D341Med (cell line): ENCODE measurements around the gene CFTR.
A peak's percentile ranks its signal among the peaks of the same experiment; 100 is the strongest.
"Not testable (repeated sequence)": the region's sequence is repeated elsewhere in the genome, so short reads cannot be mapped to it uniquely, and the experiment has no call there.

Source experiments
- DNase-seq: peaks from one replicate; pipeline ENCODE4 v3.0.0; 2012; ENCODE audit warnings: low spot score

The CFTR gene

DNA sequence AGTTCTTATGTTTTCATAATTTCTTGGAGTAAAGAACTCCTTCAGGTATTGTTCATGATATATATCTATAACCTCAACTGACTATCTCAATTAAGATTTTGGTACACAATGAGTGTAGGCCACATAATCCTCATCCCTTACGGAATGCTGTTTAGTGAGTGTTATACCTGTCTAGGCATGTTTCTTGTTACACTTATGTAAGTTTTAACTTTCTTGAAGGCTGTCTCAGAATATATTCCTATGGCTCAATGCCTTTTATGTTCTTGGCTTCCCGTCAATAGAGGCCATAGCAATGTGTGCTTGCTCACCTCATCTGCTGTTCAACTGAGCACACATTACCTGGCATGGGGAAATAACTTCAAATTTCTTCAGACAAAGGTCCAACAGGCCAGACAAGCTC is 208.3 kb downstream of the CFTR start:
- DNase-seq, result no peak

- DNase-seq, result no peak
Measured at GRCh38 chr7:117689406-117689805, 209.6 kb downstream of the CFTR start.

DNA sequence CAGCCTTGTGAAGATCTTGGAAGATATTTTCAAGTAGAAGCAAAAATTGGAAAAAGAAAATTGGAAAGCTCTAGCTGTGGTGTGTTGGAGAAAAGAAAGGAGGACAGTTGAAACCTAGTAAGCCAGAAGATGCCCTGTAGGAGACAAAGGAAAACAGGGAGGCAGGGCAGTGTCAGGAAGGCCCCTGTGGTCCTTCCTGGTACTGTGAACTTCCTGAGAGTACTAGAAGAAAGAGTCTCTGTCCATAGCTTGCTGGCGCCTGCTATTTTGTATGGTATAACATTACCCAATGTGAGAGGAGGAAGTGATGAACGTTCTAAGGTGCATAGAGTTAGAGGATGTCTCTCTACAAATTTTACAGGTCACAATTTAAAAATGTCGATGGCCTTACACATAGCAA is 210.3 kb downstream of the CFTR start:
- no peak for DNase-seq

DNA sequence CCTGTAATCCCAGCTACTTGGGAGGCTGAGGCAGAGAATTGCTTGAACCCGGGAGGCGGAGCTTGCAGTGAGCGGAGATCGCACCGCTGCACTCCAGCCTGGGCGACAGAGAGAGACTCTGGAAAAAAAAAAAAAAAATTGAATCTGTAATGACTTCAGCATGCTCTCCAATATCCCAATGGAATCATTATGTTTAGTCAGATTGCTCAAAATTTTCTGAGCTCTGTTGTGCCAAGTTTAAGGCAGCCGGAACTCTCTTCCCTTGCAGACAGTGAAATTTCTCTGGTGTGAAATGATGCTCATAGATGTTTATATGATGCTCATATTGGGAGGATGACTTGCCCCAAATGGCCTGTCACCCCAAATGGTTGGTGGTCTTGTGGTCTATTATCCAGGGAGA is 212.5 kb downstream of the CFTR start:
- no peak for DNase-seq

- DNase-seq, result no peak
Measured at GRCh38 chr7:117698018-117698417, 218.2 kb downstream of the CFTR start.

DNA sequence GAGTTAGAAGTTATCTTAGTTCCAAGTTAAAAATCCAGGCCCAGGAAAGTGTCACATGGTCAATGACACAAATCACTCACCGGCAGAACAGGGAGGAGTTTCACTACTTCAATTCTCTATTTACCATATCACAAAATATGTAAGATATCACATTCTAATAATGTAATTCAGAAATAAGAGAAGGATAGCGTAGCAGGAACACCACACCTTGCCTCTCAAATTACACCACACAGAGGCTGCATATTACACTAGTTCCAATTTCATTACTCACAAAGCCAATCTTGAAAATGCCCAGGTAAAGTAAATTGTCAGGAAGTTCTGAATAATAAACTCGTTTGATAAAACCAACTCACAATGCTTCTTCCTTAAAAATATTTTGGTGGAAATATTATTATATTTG is 224.2 kb downstream of the CFTR start:
- DNase-seq, result no peak

DNA sequence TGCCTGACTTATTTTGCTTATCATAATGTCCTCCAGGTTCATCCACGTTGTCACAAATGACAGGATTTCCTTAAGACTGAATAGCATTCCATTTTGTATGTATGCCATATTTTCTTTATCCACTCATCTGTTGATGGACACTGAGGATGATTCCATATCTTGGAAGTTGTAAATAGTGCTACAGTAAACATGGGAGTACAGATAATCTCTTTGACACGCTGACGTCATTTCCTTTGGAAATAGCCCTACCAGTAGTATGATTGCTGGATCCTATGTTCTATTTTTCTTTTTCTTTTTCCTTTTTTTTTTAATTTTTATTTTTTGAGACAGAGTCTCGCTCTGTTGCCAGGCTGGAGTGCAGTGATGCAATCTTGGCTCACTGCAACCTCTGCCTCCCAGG is 225.8 kb downstream of the CFTR start:
- DNase-seq, result no peak

- DNase-seq, result no peak
Measured at GRCh38 chr7:117706210-117706609, 226.4 kb downstream of the CFTR start.

DNA sequence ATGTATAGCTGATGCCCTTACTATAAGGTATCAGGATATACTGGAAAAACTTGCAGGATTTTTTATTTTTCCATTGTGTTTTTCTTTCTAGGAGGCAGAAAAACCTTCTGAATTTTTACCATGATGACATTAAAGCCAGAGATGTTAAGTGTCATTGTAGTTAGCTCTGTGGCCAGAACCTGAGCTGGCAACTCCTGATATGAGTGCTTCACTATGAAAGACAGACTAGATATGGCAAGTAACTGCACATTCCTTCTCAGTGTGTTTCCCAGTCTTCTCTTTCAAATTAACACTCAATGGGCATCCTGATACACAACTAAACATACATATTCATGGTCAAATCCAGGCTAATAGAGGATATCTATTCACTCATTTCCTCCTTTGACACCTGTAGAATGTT is 227.3 kb downstream of the CFTR start:
- no peak for DNase-seq

DNA sequence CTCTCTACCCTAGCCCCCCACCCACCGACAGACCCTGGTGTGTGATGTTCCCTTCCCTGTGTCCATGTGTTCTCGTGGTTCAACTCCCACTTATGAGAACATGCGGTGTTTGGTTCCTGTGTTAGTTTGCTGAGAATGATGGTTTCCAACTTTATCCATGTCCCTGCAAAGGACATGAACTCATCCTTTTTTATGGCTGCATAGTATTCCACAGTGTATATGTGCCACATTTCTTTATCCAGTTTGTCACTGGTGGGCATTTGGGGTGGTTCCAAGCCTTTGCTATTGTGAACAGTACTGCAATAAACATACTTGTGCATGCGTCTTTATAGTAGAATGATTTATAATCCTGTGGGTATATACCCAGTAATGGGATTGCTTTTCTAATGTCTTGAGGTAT is 228.3 kb downstream of the CFTR start:
- not testable (repeated sequence) for DNase-seq

- no peak for DNase-seq
Measured at GRCh38 chr7:117711556-117711955, 231.7 kb downstream of the CFTR start.

DNA sequence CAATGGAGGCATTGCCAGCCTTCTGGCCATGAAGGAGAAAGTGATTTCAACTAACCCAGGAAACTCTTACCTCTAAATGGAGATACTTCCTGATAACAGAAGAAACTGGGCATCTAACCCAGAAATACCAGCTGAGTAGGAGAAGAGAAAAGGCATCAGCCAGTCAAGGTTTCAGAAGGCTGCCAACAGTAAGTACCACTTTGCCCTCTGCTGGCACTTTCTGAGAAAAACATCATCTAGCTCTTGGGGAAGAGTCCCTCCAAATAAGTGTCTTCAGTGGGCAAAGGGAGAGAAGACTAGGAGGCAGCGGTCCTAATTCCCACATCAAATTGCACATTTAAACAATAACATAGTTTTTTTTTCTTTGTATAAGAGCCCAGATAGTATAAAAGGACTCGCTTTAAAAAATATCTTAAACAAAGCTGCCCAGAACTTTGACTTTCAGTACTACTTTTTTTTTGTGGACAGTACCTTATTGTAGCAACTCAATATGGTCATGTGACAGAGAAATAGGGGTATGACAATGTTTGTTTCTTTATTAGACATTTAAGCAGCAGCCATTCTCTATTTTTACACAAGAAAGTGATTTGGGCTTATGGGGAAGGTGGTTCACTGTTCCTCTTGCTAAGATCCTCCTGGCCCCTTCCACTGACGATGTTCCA is 236.1 kb downstream of the CFTR start:
- peak; percentile 36 for DNase-seq

DNA sequence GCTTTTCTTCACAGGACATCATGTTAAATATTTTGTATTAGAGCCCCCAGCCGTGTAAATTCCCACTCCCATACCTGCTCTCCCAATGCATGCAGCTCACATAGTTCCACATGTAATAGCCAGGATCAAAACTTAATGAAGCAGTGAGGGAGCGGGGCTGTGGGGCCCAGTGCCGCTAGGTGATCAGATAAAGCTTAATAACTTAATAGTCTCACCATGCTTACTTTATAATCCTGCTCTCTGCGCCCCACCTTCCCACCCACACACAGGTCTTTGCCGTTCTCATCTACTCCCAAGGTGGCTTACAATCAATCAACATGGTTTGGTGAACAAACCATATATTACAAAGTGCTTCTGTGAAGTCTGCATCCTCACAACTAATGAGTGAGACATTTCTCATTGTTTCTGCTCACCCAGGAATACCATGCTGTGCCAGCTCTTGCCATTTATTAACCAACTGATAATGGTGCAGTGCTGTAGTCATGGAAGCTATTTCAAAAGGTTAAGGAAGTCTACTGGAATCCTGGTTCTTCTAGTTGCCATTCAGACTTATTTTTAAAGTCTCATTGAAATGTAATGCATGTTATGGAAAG is 237.0 kb downstream of the CFTR start:
- no peak for DNase-seq

DNA sequence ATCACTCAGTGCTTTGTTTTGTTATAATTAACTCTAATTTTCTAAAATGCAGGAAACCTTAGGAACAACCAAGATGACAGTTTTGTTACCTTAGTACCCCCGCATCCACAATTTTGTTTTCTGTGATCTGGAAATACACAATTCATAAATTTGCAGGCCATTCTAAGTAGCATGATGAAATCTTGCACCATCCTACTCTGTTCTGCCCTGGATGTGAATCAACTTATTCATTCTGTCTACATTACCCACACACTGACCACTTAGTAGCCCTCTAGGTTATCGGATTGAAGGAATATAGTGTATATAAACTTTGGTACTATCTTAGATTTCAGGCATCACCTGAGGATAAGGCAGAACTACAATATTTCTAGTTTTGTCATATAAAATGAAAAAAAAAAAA is 237.5 kb downstream of the CFTR start:
- DNase-seq, result no peak
